Measurements from ENCODE around the gene ADGRD1.

The ADGRD1 gene

GRCh38 chr12:131003036-131003715 lies 49.5 kb downstream of the ADGRD1 start:
- TF ChIP-seq, protein P1, sequence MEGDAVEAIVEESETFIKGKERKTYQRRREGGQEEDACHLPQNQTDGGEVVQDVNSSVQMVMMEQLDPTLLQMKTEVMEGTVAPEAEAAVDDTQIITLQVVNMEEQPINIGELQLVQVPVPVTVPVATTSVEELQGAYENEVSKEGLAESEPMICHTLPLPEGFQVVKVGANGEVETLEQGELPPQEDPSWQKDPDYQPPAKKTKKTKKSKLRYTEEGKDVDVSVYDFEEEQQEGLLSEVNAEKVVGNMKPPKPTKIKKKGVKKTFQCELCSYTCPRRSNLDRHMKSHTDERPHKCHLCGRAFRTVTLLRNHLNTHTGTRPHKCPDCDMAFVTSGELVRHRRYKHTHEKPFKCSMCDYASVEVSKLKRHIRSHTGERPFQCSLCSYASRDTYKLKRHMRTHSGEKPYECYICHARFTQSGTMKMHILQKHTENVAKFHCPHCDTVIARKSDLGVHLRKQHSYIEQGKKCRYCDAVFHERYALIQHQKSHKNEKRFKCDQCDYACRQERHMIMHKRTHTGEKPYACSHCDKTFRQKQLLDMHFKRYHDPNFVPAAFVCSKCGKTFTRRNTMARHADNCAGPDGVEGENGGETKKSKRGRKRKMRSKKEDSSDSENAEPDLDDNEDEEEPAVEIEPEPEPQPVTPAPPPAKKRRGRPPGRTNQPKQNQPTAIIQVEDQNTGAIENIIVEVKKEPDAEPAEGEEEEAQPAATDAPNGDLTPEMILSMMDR (IDR thresholded peaks at IDR 0.05; ENCODE audit: insufficient read depth, missing control alignments): no peak
- DNase-seq (ENCODE audit: insufficient read length, low spot score) (no peak), FAIRE-seq (no peak)

DNA sequence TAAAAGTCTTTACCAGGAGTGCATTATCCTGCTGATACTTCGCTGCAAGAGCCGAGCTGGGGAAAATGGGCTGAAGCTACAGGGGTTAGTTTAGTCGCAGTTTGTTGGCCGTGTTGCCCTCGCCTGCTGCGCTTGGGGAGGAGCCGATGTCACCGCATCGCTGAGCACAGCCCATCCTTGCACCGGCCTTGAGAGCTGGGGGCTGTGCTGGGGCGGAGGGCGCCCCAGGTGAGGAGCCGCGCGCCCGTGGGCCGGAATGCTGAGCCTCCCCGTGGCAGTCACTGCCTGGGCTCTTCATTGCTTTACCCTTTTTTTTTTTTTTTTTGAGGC lies 50.0 kb downstream of the ADGRD1 start:
- TF ChIP-seq, protein P1 (IDR thresholded peaks at IDR 0.05; ENCODE audit: insufficient read depth, missing control alignments): no peak
- FAIRE-seq: no peak

DNA sequence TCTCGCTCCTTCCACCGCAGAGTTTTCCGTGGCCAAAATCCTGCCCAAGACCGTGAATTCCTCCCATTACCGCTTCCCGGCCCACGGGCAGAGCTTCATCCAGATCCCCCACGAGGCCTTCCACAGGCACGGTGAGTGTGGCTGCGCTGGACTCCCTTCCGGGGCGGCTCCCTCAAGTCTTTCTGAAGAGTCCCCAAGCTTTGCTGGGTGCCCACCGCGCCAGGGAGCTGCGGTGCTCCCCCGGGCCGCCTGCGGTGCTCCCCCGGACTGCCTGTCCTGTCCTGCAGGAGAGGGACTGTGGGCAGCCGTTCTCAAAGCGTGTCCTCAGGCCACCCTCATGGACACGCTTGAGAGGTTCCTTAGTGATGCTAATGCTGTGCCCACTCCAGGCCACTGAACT lies 50.5 kb downstream of the ADGRD1 start:
- TF ChIP-seq, protein P1 (IDR thresholded peaks at IDR 0.05; ENCODE audit: insufficient read depth, missing control alignments): no peak
- DNase-seq (ENCODE audit: insufficient read length, low spot score): no peak
- no peak for FAIRE-seq

More for the DNA sequence above, 50.0 kb downstream of the ADGRD1 start:
- no peak for DNase-seq (ENCODE audit: insufficient read length, low spot score)

DNA sequence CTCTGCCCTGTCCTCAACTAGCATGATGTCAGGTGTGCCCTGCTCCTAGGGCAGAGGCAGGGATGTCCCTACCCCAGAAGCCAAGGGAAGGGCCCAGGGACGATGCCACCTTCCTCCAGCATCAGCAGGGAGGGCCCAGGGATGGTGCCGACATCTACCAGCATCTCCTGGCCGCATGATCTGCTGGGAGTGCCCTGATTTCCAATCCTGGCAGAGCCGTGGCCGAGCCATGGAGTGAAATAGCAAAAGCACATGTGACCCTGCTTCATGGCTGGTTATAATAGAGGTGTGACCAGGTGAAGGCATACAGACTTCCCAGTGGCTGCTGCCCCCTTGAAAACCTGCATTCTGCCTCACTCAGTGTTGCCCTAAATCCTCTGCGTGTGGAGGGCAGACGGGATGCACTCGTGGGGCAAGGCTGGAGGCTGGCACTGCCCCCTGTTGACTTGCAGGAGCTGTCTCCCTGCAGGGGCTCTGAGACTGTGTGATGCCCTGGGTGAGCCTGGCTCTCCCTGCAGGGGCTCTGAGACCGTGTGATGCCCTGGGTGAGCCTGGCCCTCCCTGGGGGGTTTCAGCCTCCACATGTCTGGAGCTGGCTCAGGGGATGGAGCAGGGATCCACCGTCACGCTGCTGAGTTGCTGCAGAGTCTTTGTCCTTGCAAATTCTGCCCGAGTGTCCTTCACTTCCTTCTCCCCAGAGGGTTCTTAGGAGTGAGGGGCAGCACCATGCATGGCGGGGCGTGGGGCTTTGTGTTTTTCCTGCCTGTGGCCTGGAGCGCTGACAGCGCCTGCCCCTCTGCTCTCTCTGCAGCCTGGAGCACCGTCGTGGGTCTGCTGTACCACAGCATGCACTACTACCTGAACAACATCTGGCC lies 51.7 kb downstream of the ADGRD1 start:
- no peak for DNase-seq (ENCODE audit: insufficient read length, low spot score)
- TF ChIP-seq, protein P1 (IDR thresholded peaks at IDR 0.05; ENCODE audit: insufficient read depth, missing control alignments): no peak

DNA sequence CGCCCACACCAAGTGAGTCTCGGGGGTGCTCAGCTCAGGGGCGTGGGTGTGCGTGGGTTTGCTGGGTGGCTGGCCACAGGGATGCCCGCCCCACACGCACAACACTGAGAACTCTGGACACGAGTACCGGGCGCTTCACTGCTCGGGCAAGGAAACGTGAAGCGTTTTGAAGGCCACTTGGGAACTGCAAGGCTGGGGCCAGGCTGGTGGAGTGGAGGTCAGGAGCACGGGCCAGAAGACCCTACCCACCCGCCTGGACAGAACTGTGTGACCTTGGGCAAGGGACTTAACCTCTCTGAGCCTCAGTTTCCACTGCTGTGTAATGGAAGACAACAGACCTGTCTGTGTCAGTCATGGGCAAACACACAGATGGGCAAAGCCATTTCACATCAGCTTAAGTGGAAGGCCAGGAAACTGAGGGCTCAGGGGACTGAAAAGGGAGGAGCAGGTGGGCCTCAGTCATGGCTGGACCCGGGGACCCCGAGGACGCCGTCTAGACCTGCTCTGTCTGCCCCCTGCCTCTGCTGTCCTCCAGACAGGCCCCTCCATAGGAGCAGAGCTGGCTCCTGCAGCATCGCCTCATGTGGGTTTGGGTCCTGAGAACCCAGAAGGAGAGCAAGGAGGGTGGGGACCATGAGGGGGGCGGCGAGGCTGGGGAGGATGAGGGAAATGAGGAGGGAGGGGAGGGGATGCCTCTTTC lies 52.5 kb downstream of the ADGRD1 start:
- TF ChIP-seq, protein P1 (IDR thresholded peaks at IDR 0.05; ENCODE audit: insufficient read depth, missing control alignments): no peak
- no peak for FAIRE-seq
- DNase-seq (ENCODE audit: insufficient read length, low spot score): no peak

More for the DNA sequence above, 51.7 kb downstream of the ADGRD1 start:
- no peak for FAIRE-seq

DNA sequence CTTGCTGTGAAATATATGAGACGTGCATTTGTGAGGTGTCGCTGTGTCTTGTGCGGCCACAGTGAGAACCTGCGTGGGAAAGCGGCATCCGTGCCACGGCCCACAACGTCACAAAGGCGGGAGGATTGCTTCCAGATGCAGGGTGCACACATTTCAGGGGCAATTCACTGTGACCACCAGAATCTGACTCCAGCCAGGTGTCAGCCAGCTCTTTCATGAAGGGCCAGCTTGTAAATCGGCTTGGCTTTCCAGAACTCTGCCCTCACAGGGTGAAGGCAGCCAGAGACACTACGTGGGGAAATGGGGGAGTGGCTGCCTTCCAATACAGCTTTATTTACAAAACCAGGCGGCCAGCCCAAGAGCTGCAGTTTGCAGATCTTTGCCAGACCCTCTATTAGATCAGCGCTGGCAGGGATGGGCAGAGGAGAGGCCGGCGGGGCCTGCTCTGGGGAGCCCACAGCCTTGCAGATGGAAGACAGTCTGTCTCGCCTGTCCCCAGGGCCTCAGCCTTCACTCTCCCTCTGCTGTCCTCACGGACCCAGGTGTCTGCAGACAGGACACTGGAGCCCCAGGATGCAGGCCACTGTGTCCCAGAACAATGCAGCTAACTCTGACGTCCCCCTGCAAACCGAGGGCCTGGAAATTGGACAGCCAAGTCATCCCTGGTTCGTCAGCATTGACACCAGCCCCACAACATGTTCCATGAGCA lies 53.5 kb downstream of the ADGRD1 start:
- FAIRE-seq (no peak), DNase-seq (ENCODE audit: insufficient read length, low spot score) (no peak)

More for the DNA sequence above, 53.5 kb downstream of the ADGRD1 start:
- TF ChIP-seq, protein P1 (IDR thresholded peaks at IDR 0.05; ENCODE audit: insufficient read depth, missing control alignments): no peak

Measured in D721Med (cell line).